Esophagus squamous epithelium (tissue), 5 donors: ENCODE results near the gene GIMAP5. TPM values are rescaled to one million over a fixed set of nuclear protein-coding genes. Genes with fewer than 3 reads are reported as not detected.

Experiments
- DNase-seq: peaks from one replicate; lab custom pipeline; 2025; lab: John Stamatoyannopoulos, UW
- H3K27ac ChIP-seq, 4 donors: fragments of 200-600 bp; sonication (generic); one replicate each; pipeline ENCODE4 v1.5.1; 2016 to 2019; ENCODE audit warnings: mild to moderate bottlenecking in 1 of 4
- H3K27me3 ChIP-seq, 4 donors: fragments of 200-600 bp; sonication (generic); 1 replicate in 3 of 4; 2 replicates in 1 of 4; pipeline versions ENCODE4 v1.5.1 to v1.6.0; 2017 to 2021; ENCODE audit warnings: antibody characterized with exemption in 1 of 4
- H3K36me3 ChIP-seq, 3 donors: fragments of 200-600 bp; sonication (generic); one replicate each; pipeline ENCODE4 v1.5.1; 2016 to 2019
- H3K4me1 ChIP-seq, 3 donors: fragments of 200-600 bp; sonication (generic); one replicate each; pipeline ENCODE4 v1.5.1; 2017 to 2019
- H3K4me3 ChIP-seq, 4 donors: fragments of 200-600 bp; sonication (generic); 1 replicate in 3 of 4; 2 replicates in 1 of 4; pipeline ENCODE4 v1.5.1; 2016 to 2019; ENCODE audit warnings: mild to moderate bottlenecking in 2 of 4, moderate library complexity in 1 of 4
- H3K9me3 ChIP-seq, 3 donors: fragments of 200-600 bp; sonication (generic); one replicate each; pipeline ENCODE4 v1.5.1; 2016 to 2019
- CTCF ChIP-seq, 6 experiments: fragments of 450-650 bp in 4 of 6; fragments of 200-600 bp in 2 of 6; sonication (generic) in 2 of 6; IDR thresholded peaks; one replicate each; pipeline ENCODE4 v1.5.1; 2016 to 2019; ENCODE audit warnings: antibody characterized with exemption in 6 of 6, mild to moderate bottlenecking in 4 of 6, moderate library complexity in 4 of 6
- POLR2A ChIP-seq, 4 donors: fragments of 450-650 bp; IDR thresholded peaks; one replicate each; pipeline ENCODE4 v1.6.1; 2017; ENCODE audit warnings: antibody characterized with exemption in 4 of 4, mild to moderate bottlenecking in 4 of 4, moderate library complexity in 3 of 4
- WGBS, 2 donors: methylation state at CpG; one replicate each; pipeline ENCODE4 v1.1.5; 2018; 5-methylcytosine and 5-hydroxymethylcytosine counted together
- intact Hi-C: fragments of 100-400 bp; cut with DNase I; formaldehyde crosslinking; loops from one replicate; pipeline ENCODE4 v1.15.0; 2022
- total RNA-seq, 4 donors: library from RNA; depleted of rRNA; stranded (reverse); fragments of >200 nt; gene quantifications; one replicate each; pipeline ENCODE4 v1.1.0, GENCODE V29; 2016
- donor health status: DM: yes; HTN: yes; CAD: no.

The GIMAP5 gene
- total RNA-seq, 4 donors from 2014 or later: 0.15 to 29.4 (median 8.2) TPM

GRCh38 chr7:150715738-150716137 lies 21.5 kb upstream of the GIMAP5 start:
- Histone ChIP-seq H3K4me1 (peaks cover 0 to 20% (median 0%) of the 10 kb centered on the region in 3 donors), H3K36me3 (peaks cover 0 to 15% (median 0%) of the 10 kb centered on the region in 3 donors), H3K27me3 (no peaks in the 10 kb centered on the region), H3K4me3 (peak overlapping the region in 3 of 4 donors; percentile 37 to 62 (median 45)), H3K9me3 (peaks cover 0 to 4% (median 0%) of the 10 kb centered on the region in 3 donors), H3K27ac (peak overlapping the region; percentile 44 to 85 (median 72))
- intact Hi-C loops: no loop called here
- DNase-seq: no peak
- TF ChIP-seq POLR2A (IDR thresholded peaks at IDR 0.05) (no peak), CTCF (IDR thresholded peaks at IDR 0.05) (no peak)
- 42% methylated on average over 4 of the region's 4 CpGs for WGBS, 2 donors

- H3K27me3 ChIP-seq: no peaks in the 10 kb centered on the region
- H3K9me3 ChIP-seq: peaks cover 0 to 4% (median 0%) of the 10 kb centered on the region in 3 donors
- H3K4me1 ChIP-seq: peaks cover 0 to 20% (median 0%) of the 10 kb centered on the region in 3 donors
- DNase-seq: no peak
- TF ChIP-seq CTCF (IDR thresholded peaks at IDR 0.05) (no peak), POLR2A (IDR thresholded peaks at IDR 0.05) (peak in 2 of 4 donors; percentile 30 to 58)
- peak within 1 kb of the TSS; percentile 17 to 62 (median 41) for H3K4me3 ChIP-seq
- peak within 1 kb of the TSS; percentile 44 to 85 (median 72) for H3K27ac ChIP-seq
- peaks cover 0 to 21% (median 0%) of the 10 kb centered on the region in 3 donors for H3K36me3 ChIP-seq
- intact Hi-C loops: no loop called here
- WGBS, 2 donors: 40 to 44% methylated on average over 4 to 5 of the region's 5 CpGs
These were observed 20.9 kb upstream of the GIMAP5 start, which contains the start of gene GIMAP1 for GRCh38 chr7:150716368-150716767. GIMAP1 (plus strand) TSS chr7:150716613; CDS start chr7:150719048, 2,435 bp downstream.

- intact Hi-C loops: no loop called here
- peak overlapping the region; percentile 17 to 62 (median 41) for H3K4me3 ChIP-seq
- peak overlapping the region; percentile 44 to 85 (median 72) for H3K27ac ChIP-seq
- TF ChIP-seq POLR2A (IDR thresholded peaks at IDR 0.05): no peak
- TF ChIP-seq CTCF (IDR thresholded peaks at IDR 0.05): no peak
- WGBS, 2 donors: 40 to 45% methylated on average over 4 of the region's 4 CpGs
- peaks cover 0 to 24% (median 0%) of the 10 kb centered on the region in 3 donors for H3K36me3 ChIP-seq
- H3K9me3 ChIP-seq: peaks cover 0 to 4% (median 0%) of the 10 kb centered on the region in 3 donors
- DNase-seq: no peak
- peaks cover 0 to 22% (median 0%) of the 10 kb centered on the region in 3 donors for H3K4me1 ChIP-seq
- no peaks in the 10 kb centered on the region for H3K27me3 ChIP-seq
These were observed 20.3 kb upstream of the GIMAP5 start for GRCh38 chr7:150716939-150717338.

DNA sequence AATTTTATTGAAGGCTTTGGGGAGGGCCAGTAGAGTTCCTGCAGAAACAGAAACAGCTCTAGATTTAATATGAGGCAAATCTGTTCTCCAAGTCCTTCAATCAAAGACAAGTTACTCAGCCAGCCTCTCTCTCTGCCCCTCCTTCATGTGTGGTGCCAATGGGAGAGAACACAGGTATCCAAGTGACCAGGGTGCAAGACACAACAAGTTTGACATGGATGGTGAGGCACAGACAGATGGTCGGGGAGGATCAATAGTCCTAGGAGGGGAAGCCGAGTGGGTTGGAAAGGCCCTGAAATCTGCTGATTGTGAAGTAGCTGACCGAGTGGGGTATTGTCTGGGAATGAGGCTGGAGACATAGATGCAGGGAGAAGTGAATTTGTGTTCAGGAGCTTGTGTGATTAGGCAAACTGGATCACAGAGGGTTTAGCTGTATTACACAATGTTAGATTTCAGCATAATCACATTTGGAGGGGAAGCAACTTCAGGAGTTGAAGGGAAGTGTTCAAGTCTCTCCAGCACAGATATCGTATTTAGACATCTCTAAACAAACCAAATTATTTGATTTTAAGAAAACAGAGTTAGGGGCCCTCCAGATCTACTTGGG lies 19.3 kb upstream of the GIMAP5 start:
- Histone ChIP-seq H3K27ac (peak overlapping the region; percentile 31 to 76 (median 62)), H3K9me3 (peaks cover 0 to 3% (median 0%) of the 10 kb centered on the region in 3 donors), H3K4me3 (peak overlapping the region; percentile 6 to 62 (median 41)), H3K36me3 (peaks cover 0 to 24% (median 0%) of the 10 kb centered on the region in 3 donors), H3K4me1 (peaks cover 0 to 30% (median 3%) of the 10 kb centered on the region in 3 donors), H3K27me3 (no peaks in the 10 kb centered on the region)
- no peak for DNase-seq
- WGBS, 2 donors: 24 to 48% methylated on average over 4 of the region's 4 CpGs
- intact Hi-C loops: no loop called here
- no peak for TF ChIP-seq POLR2A (IDR thresholded peaks at IDR 0.05)
- no peak for TF ChIP-seq CTCF (IDR thresholded peaks at IDR 0.05)

GRCh38 chr7:150719436-150719835 lies 17.8 kb upstream of the GIMAP5 start:
- Histone ChIP-seq H3K4me1 (peaks cover 0 to 30% (median 3%) of the 10 kb centered on the region in 3 donors), H3K27me3 (no peaks in the 10 kb centered on the region), H3K9me3 (no peaks in the 10 kb centered on the region), H3K36me3 (peaks cover 0 to 24% (median 0%) of the 10 kb centered on the region in 3 donors), H3K4me3 (no peak overlapping the region), H3K27ac (no peak overlapping the region)
- intact Hi-C loops: no loop called here
- no peak for TF ChIP-seq CTCF (IDR thresholded peaks at IDR 0.05)
- no peak for TF ChIP-seq POLR2A (IDR thresholded peaks at IDR 0.05)
- WGBS, 2 donors: 64 to 75% methylated on average over 4 of the region's 4 CpGs
- DNase-seq: no peak
